Activated naive CD4-positive, alpha-beta T cell treated with anti-CD3 and anti-CD28 coated beads, Interleukin-2, amount 50 U/mL, for 16 hours (primary cell): ENCODE data around the gene OPN1MW.
"Not testable (repeated sequence)": the region's sequence is repeated elsewhere in the genome, so short reads cannot be mapped to it uniquely, and the experiment has no call there.

Source experiments
- DNase-seq: peaks from one replicate; pipeline ENCODE4 v3.0.0-alpha.2; 2020

OPN1MW gene

GRCh38 chrX:154182296-154182695 lies at the start of gene OPN1MW:
TSS of gene OPN1MW (plus strand) at chrX:154182596. CDS start at chrX:154182678, 82 bp downstream.
- DNase-seq: not testable (repeated sequence)

GRCh38 chrX:154135458-154136229 lies 46.8 kb upstream of the OPN1MW start:
- no peak for DNase-seq

GRCh38 chrX:154136627-154137161 lies 45.7 kb upstream of the OPN1MW start:
- peak; percentile 70 for DNase-seq

- DNase-seq: no peak
Observed at GRCh38 chrX:154138857-154139256, 43.5 kb upstream of the OPN1MW start.

- DNase-seq: no peak
Observed at GRCh38 chrX:154140206-154140605, 42.2 kb upstream of the OPN1MW start.

GRCh38 chrX:154140742-154141141 lies 41.7 kb upstream of the OPN1MW start:
- no peak for DNase-seq

- DNase-seq: no peak
Observed at GRCh38 chrX:154142386-154142785, 40.0 kb upstream of the OPN1MW start.

- no peak for DNase-seq
Observed at GRCh38 chrX:154142950-154143745, 39.2 kb upstream of the OPN1MW start.

- not testable (repeated sequence) for DNase-seq
Observed at GRCh38 chrX:154144010-154144409, 38.4 kb upstream of the OPN1MW start, which contains the start of gene OPN1LW. TSS of gene OPN1LW (plus strand) at chrX:154144243. CDS start at chrX:154144284, 41 bp downstream.

GRCh38 chrX:154151030-154151429 lies 31.4 kb upstream of the OPN1MW start:
- DNase-seq: not testable (repeated sequence)

- DNase-seq: not testable (repeated sequence)
Observed at GRCh38 chrX:154156221-154156620, 26.2 kb upstream of the OPN1MW start.

- not testable (repeated sequence) for DNase-seq
Observed at GRCh38 chrX:154157207-154157606, 25.2 kb upstream of the OPN1MW start.

GRCh38 chrX:154159345-154159744 lies 23.1 kb upstream of the OPN1MW start:
- not testable (repeated sequence) for DNase-seq

- DNase-seq: not testable (repeated sequence)
Observed at GRCh38 chrX:154164902-154165301, 17.5 kb upstream of the OPN1MW start.

GRCh38 chrX:154168384-154168783 lies 14.0 kb upstream of the OPN1MW start:
- DNase-seq: not testable (repeated sequence)

- DNase-seq: not testable (repeated sequence)
Observed at GRCh38 chrX:154172535-154172943, 9.9 kb upstream of the OPN1MW start.

- DNase-seq: not testable (repeated sequence)
Observed at GRCh38 chrX:154174356-154174755, 8.0 kb upstream of the OPN1MW start.

- DNase-seq: not testable (repeated sequence)
Observed at GRCh38 chrX:154183794-154184193, 1.4 kb downstream of the OPN1MW start.

GRCh38 chrX:154192846-154193245 lies 10.4 kb downstream of the OPN1MW start:
- not testable (repeated sequence) for DNase-seq

GRCh38 chrX:154194316-154194715 lies 11.9 kb downstream of the OPN1MW start:
- DNase-seq: not testable (repeated sequence)

- not testable (repeated sequence) for DNase-seq
Observed at GRCh38 chrX:154196466-154196865, 14.1 kb downstream of the OPN1MW start.

GRCh38 chrX:154209670-154210418 lies 27.4 kb downstream of the OPN1MW start:
- not testable (repeated sequence) for DNase-seq

GRCh38 chrX:154211057-154211456 lies 28.7 kb downstream of the OPN1MW start:
- DNase-seq: not testable (repeated sequence)
